NCI-H82 treated with DMSO at 0.1 percent for 48 hours (cell line): ENCODE results near the gene LORICRIN.

Source experiments
- DNase-seq: peaks from one replicate; lab custom pipeline; 2025; ENCODE audit not compliant: unreplicated experiment; lab: John Stamatoyannopoulos, UW

LORICRIN gene

DNA sequence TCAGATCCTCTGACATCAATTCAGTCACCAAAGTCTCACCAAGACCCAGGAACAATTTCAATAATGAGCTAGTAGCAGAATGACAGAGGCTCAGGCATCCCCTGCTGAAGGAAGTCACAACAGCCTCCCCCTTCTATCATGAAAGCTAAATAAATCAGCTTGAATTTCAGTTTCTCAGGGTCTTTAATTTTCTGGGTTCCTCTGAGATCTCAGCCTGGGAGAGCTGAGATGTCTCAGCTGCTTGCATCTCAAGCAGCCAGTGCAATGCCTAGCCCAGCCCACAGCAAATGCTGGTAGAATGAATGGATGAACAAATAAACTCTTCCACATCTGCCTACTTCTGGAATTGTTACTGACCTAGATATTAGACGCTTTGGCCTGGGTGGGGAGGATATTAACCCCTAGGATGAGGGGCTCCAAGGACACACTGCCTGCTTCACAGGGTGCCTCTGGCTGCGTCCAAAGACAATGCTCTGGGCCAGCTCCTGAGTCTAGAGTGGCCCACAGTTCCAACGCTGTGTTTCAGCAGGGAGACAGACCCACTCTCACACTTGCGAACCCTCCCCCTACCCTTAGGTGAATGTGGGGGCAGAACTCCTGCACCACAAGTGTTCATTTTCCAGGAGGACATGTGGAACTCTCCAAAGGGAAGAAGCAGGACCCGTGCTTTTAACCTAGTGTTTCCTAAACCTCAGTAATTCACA is 11.2 kb upstream of the LORICRIN start:
- DNase-seq, result no peak

DNA sequence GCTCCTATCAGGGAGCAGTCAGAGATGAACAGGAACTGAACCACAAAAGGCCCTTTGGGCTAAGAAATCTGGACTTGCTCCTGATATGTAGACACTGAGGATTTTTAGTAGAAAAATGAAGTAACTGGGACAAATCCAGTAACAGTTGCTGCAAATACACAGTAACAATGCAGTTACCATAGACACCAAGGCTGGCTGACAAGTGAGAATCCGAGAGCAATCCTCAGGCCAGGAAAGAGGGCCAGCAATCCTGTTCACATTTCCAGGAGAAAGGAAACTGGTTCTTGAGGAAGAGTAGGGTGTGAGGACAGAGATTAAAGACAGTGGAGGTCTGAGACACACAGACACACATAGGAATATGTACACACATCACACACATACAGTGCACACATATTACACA is 9.3 kb upstream of the LORICRIN start:
- no peak for DNase-seq

DNA sequence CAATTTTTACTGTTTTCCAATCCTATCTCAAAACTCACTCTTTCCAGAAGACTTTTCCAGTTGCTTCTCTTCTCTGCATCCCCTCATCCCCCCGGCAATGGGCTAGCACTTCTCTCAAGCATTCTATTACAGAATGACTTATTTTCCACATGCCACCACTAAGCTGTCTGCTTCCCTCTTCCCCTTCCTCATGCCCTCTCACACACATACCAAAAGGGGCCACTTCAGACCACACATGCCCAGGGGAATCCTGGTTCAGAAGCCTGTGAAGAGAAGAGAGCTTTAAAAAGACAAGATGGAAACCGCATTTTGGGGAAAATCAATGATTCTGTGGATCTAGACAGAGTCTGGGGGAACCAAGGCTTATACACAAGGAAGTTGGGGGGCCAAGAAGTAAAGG is 8.4 kb upstream of the LORICRIN start:
- no peak for DNase-seq

DNA sequence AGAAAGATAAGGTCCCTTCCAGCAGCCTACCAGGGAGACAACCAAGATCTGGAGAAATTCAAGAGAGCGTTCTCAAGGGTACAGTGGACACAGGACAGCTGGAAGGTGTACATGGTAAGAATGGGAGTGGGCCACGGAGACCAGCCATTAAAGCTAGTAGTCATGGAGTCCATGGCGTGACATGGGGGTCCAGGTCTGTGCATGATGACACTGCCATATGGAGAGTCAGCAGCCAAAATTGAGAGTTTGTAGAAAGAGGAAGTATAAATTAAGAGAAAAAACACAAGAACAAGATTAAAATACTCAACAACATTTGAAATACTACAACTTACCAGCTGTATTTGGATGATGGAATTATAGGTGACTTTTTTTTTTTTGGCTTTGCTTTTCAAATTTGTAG is 7.9 kb upstream of the LORICRIN start:
- no peak for DNase-seq

DNA sequence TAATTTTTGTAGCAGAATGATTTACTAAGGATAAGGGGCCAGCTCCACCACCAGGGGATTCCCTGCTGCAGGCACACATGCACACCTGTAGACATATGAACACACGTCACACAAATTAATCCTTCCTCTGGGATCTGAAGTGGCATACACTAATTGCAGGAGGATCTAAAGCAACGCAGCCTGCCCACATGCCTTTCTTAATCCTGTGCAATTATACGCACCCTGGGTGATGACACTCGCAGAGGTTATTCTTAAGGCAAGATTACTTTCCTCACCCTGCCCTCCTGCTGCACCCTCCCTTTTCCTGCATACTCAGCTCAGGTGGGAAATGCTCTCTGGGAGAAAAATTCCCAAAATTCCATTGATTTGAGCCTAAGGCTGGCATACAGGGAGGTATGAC is 7.5 kb upstream of the LORICRIN start:
- peak; percentile 88 for DNase-seq

DNA sequence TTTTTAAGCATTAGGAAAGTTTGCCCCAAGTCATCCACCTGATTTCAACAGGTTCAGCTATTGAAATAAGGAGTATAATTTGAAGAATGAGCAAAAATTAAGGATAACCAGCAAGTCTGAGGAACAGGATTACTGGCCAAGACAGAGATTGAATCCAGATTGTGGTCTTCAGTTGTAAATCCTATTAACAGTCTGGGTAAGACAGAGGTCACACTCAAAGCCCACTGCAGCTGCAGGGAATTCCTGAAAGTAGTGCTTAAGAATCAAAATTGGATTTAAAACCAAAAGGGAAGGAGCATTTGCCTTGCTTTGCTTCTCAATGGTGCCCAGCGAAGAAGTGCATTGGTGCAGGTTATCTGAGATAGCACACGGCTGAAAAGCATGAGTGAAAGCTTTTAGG is 6.4 kb upstream of the LORICRIN start:
- peak; percentile 93 for DNase-seq

DNA sequence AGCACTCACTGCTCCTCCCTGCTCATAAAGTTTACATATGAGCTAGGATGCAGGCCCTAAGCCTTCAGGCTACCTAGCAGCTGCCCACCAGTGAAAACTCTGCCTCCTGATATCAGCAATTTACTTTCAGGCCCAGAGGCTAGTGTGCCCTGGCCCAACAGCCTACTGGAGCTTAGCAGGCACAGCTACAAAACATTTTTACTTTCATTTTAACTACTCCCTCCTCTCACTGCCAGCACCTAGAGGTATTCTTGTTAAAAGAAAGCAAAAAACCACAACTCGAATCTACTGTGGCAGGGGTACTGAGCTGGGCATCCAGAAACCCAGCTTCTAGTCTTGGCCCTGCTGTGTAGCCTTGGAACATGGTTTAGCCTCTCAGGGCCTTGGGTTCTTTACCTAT is 5.8 kb upstream of the LORICRIN start:
- DNase-seq, result no peak

DNA sequence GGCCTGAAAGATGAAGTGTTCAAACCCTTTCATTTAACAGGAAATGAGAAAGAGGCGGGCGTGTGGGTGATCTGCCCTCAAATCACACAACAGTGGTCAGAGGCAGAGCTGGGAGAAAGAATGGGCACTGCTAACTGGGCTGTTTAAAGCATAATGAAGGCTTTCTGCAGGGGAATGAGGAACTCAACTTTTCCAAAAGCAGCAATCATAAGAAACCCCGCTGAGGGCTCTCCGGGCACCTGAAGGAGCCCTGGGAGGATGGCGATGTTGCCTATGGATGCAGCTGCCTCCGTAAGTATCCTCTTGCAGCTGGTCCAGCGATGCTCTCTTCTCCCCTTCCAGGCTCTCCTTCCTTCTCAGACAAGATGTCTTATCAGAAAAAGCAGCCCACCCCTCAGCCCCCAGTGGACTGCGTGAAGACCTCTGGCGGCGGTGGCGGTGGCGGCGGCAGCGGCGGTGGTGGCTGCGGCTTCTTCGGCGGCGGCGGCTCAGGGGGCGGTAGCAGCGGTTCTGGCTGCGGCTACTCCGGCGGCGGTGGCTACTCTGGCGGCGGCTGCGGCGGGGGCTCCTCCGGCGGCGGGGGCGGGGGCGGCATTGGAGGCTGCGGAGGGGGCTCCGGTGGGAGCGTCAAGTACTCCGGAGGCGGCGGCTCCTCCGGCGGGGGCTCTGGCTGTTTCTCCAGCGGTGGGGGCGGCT is 1.2 kb downstream of the LORICRIN start:
- DNase-seq, result no peak

DNA sequence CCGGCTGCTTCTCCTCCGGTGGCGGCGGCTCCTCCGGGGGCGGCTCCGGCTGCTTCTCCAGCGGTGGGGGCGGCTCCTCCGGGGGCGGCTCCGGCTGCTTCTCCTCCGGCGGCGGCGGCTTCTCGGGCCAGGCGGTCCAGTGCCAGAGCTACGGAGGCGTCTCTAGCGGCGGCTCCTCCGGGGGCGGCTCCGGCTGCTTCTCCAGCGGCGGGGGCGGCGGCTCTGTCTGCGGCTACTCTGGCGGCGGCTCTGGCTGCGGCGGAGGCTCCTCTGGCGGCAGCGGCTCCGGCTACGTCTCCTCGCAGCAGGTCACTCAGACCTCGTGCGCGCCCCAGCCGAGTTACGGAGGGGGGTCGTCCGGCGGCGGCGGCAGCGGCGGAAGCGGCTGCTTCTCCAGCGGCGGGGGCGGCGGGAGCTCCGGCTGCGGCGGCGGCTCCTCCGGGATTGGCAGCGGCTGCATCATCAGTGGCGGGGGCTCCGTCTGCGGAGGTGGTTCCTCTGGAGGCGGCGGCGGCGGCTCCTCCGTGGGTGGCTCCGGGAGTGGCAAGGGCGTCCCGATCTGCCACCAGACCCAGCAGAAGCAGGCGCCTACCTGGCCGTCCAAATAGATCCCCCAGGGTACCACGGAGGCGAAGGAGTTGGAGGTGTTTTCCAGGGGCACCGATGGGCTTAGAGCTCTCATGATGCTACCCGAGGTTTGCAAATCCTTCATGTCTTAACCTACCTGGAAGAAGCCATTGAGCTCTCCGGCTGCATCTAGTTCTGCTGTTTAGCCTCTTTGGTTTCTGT is 2.0 kb downstream of the LORICRIN start:
- no peak for DNase-seq

DNA sequence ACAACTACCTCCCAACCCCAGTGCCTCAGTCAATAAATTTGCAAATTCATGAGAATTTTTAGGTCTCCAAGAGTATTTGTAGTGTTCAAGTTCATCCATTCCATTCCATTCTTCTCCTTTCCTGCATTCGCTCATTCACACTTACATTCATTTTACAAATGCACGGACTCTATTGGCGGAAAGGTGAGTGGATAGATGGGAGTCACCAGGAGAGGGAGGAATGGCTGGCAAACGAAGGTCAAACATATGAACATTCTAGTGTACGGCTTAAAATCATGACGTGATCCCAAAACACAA is 2.5 kb downstream of the LORICRIN start:
- DNase-seq, result no peak

DNA sequence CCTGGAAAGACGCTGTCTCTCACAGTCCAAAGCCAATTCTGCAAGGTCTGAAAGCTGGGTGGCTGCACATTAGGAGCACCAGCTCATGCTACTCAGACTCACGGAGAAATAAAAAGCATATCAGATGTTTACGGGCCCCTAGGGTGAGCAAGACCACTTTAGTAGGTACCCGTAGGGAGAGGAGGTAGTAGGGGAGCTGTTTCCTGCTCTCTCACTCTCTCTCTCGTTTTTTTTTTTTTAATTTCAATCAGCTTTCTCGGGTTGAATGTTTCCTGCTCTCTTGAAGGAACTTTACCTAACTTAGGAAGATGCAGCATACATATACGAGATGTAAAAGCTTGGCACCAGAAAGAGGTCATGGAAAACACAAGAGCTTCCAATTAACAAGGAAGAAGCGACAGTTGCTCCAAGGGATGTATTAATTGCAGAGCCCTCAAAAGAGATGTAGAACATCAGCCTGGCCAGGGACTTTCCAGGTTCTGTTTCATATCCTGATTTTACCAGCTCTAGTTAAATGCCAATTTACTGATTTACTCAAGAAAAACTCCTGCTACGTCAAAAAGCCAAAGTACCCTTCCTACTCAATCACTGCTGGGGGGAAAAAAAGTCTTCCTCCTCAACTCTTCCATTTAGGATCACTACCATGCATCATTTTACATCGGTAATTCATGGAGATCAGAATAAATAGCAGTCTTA is 3.1 kb downstream of the LORICRIN start:
- no peak for DNase-seq

DNA sequence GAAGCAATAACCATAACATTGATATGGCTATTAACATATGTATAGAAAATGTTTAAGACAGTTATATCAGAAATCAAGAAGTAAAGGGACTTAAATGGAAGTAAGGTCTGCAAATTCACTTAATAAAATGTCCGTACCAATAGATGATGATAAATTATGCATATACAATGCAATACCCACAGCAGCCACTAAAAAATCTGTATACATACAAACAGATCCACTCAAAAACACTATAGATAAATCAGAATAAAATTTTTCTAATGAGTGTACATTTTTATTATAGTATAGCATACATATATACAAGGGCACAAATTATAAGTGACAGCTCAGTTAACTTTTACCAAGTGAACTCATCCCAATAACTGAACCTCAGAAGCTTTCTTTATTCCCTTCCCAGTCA is 6.0 kb downstream of the LORICRIN start:
- no peak for DNase-seq

DNA sequence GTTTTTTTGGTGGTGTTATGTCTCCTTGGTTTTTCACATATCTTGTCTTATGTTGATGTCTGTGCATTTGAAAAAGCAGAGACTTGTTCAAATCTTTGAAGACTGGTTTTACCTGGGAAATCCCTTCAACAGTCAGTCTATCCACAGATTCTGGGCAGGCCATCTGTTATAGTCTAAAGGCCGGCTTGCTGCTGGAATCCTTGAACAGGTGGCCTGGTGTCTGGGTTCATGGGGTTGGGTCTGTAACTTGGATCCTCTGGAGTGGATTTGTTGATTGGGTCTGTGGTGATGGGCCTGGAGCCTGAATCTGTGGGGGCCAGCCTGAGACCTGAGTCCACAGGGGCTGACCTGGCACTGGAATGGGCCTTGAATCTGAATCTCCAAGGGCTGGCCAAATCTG is 12.2 kb downstream of the LORICRIN start:
- DNase-seq, result peak; percentile 82

DNA sequence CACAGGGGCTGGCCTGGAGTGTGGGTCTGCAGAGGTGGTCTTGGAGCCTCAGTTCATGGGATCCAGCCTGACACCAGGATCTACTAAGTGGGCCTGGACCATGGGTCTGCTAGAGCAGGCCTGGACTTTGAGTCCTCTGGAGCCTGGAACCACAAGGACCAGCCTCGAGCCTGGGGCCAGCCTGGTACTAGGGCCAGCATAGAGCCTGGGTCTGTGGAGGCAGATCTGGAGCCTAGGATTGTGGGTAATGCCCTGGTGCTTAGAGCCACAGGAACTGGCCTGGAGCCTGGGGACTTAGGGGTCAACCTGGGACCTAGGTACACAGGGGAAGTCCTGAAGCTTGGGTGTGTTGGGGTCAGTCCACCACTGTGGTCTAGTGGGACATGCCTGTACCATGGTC is 12.7 kb downstream of the LORICRIN start:
- DNase-seq, result no peak

DNA sequence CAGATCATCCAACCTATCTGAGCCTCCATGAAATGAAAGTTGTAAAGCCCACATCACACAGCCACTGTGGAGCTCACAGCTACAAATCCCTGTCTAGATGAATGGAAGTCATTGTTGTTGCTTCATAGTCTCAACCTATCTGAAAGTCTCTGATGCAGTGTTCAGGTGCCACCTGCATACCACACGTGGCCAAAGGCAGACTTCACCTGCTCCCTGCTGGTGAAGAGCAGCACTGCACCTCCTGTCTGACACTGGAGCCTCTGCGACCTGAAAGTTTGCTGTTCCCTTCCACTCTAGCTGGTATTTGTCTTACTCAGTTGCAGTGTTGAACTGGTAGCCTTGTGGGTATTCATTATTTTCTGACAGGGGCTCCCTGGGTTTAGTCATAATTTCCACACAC is 18.4 kb downstream of the LORICRIN start:
- DNase-seq, result peak; percentile 27

DNA sequence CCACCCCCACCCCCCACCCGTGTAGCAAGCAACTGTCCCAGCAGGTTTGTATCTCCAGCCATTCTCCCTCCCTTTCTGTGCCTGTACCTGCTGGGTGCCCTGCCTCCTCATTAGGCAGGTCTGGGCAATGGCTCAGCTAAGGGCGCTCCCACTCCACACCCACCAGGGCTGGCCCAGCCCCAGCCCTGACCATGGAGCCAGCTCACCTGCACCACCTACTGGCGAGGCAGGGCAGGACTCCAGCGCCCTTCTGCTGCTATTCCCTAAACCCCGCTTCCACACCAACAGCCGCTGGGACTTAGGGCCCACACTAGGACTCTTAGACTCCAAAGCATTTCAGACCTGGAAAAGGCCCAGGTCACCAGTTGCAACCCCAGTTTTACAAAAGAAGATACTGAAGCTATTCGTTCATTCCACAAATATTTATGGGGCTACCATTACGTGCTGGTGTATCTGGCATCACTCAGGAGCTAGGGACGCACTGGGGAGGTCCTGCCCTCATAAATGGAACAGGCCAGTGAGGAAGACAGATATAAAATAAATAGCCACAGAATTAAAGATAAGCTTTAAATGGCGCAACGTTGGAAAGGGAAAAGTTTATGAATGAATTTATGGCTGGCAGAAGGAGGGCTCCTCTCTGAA is 29.3 kb downstream of the LORICRIN start:
- no peak for DNase-seq

DNA sequence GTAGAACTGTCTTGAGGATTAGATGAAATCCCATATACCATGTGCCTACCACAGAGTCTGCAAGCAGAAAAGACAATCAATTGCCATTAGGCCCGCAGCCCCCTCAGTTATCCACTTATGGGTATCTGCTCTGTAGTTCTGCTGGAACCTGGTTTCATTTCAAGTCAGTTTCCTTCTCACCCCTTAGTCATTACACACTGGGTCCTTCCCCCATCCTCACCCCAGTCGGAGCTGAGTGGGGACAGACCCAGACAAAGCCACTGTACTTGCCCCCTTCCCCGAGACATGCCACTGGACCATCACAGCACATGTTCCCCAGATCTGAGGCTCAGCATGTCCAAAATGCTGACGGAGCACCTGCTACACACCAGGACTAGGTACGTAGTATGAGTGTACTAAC is 32.0 kb downstream of the LORICRIN start:
- DNase-seq, result no peak

DNA sequence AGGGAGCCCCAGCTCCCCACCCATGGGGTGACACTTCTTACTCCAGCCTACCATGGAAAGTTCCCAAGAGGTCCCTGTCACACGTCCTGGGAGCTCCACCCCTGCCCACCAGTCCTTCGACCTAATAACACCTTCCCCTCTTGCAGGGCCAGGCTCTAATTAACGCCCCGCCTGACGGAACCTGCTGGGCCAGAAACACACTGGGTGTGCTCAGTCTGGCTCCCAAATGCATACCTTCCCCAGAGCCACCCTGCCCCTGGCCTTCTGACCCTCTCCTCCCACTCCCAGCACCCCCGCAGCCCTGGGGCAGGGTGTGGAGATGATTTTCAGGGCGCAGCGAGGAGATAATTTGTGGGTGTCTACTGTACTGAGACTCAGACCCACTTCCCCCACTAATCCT is 32.7 kb downstream of the LORICRIN start:
- no peak for DNase-seq

DNA sequence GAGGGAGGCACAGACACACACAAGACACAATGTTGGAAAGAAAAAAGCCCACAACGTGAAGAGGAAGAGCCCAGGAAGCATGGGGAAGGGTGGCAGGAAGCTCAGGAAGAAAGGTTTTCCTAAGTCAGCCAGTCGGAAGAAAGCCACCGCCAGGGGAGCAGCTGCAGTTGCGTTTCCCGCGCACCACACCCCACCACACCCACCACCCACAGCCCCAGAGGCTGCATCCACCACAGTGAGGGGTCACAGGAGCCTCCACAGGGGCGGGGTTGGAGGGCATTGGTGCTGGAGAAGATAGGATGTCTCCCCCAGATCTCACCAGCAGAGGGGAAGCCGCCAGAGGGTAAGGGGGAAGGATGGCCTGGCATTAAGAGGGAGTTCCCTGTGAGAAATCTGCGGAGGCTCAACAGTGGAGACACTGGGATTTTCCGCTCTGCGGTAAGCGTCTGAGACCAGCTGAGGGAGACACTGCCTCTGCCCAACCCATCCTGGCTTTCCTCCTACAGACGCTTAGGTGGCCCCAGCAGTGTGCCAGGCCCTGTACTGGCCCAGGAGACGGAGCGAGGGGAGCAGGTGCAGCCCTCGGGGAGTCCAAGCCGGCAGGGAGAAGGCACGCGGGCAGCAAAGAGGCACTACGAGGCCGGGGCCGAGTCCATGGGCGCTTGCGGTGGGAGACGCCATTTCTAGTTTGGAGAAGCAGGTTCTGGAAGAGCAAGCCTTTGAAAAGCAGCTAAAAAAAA is 33.4 kb downstream of the LORICRIN start:
- no peak for DNase-seq

DNA sequence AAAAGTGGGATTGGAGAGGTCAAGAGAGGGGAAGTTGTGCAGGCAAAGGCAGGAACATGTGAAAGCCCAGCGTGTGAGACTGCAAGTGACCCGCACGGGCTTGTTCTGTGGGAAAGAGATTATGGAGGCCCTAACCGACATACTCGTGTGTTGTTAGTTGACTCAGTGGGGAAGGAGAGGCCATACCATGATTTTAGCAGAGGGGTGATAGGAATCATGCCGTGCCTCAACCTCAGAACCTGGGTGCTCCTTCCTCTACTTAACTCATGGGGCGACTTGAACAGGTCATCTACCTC is 33.9 kb downstream of the LORICRIN start:
- DNase-seq, result no peak

DNA sequence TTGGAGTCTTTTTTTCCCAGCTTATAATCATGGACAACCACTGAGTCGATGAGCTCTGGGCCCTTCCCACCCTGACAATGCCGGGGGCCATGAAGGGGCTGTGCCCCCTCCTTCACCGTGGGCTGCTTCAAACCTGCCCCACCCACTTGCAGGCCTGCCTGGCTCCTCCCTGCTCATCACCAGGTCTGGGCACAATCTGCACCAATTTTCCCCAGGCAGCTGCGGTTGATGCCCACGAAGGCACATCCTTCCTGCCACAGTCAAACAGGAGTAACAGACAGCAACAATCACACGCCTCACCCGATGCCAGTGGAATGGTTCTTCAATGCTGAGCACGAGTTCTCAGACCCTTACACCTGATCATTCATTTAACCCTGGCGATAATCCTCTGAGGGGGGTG is 34.4 kb downstream of the LORICRIN start:
- no peak for DNase-seq
